ENCODE data around the gene BAZ2A.
A peak's percentile ranks its signal among the peaks of the same experiment; 100 is the strongest.

BAZ2A gene

DNA sequence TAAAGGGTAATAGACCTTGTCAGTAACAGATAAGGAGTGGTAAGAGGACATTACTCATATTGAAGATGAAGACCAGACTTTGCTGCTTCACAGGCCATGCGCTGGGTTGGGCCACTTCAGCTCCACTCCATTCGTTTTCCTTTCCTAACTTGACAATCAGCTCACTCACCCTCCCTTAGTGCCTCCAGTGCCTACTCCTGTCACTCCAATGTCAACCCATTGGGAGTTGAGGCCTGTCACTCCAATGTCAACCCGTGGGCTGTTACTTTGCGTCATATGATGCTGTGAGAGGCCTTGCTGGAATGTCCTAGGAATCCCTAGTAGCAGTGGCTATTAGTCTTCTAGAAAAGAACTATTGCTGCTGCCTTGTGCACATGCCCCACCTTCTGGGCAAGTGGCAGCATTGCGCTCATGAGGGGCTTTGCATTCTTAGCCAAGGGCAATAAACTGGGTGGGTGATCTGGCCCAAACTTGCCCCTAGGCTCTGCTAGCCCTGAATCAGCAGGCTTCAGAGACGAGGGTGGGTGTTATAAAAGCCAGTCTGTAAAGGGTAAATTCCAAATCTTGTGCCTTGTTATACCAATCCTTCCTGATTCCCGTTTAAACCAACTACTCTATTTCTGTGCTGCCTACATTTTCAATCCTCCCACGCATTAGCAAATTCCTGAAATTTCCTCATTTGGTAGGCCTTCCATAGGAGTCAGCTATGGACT lies 36.1 kb downstream of the BAZ2A start:
- no peak overlapping the region for H3K9ac ChIP-seq (ENCODE audit: insufficient read length, low read depth)
- H3K9me3 ChIP-seq (ENCODE audit: insufficient read depth, low read length): no peaks in the 10 kb centered on the region
- peaks cover 60% of the 10 kb centered on the region for H3K36me3 ChIP-seq (ENCODE audit: insufficient read depth, insufficient read length, low read length)
- peak; percentile 71 for DNase-seq (ENCODE audit: low read depth, low spot score)
- H3K4me3 ChIP-seq (ENCODE audit: insufficient read length, low read depth): no peak overlapping the region
- H3K4me1 ChIP-seq (ENCODE audit: insufficient read depth, insufficient read length): peaks cover 8% of the 10 kb centered on the region
- TF ChIP-seq YY1 (IDR thresholded peaks at IDR 0.05; ENCODE audit: insufficient read depth, insufficient read length) (no peak), SUZ12 (IDR thresholded peaks at IDR 0.05; ENCODE audit: extremely low read depth, insufficient read depth, insufficient read length) (no peak), ZNF274 (IDR thresholded peaks at IDR 0.05; ENCODE audit: low read depth, low read length) (no peak)
- no peaks in the 10 kb centered on the region for H3K27me3 ChIP-seq (ENCODE audit: insufficient read depth, insufficient read length)

DNA sequence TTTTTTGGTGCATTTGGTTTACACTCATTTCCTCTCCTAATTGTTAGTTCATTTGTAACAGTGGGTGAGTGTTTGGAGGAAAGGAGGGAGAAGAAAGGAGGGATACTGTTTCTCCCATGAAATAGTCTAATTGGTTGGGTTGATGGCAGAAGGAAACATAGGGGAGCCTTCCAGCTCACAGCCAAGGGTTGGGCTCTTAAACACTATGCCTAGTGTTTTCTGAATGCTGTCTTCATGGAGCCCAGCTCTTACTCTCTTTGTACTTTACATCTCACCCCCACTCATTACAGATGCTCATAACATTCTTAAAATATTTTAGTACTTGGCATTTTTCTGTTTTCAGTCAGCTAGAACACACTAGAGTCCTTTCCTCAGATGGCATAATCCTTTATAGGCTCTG lies 38.2 kb downstream of the BAZ2A start:
- no peak overlapping the region for H3K4me3 ChIP-seq (ENCODE audit: insufficient read length, low read depth)
- no peaks in the 10 kb centered on the region for H3K27me3 ChIP-seq (ENCODE audit: insufficient read depth, insufficient read length)
- no peak for TF ChIP-seq SUZ12 (IDR thresholded peaks at IDR 0.05; ENCODE audit: extremely low read depth, insufficient read depth, insufficient read length)
- no peak for TF ChIP-seq ZNF274 (IDR thresholded peaks at IDR 0.05; ENCODE audit: low read depth, low read length)
- no peak for TF ChIP-seq YY1 (IDR thresholded peaks at IDR 0.05; ENCODE audit: insufficient read depth, insufficient read length)
- no peak overlapping the region for H3K9ac ChIP-seq (ENCODE audit: insufficient read length, low read depth)
- H3K36me3 ChIP-seq (ENCODE audit: insufficient read depth, insufficient read length, low read length): peaks cover 60% of the 10 kb centered on the region
- no peak for DNase-seq (ENCODE audit: low read depth, low spot score)
- H3K9me3 ChIP-seq (ENCODE audit: insufficient read depth, low read length): no peaks in the 10 kb centered on the region
- H3K4me1 ChIP-seq (ENCODE audit: insufficient read depth, insufficient read length): peaks cover 13% of the 10 kb centered on the region

DNA sequence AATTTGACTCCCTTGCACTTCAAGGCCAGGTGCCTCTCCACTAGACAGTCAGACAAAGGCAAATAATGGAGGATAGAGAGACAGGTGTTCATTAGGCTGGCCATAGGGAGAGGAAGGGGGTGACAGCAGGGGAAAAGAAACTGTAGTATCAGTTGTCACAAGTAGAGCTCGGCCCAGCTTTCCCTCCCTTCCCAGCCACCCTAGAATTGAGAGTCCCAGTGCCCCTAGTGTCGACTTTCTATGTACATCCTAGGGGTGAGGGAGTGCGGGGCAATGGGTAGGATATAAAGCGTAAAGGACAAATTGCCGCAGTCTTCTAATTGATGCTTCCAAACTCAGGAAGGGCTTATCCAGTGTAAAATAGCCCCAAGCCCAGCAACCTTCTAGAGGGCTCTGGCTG lies 39.0 kb downstream of the BAZ2A start:
- H3K9me3 ChIP-seq (ENCODE audit: insufficient read depth, low read length): no peaks in the 10 kb centered on the region
- no peak overlapping the region for H3K9ac ChIP-seq (ENCODE audit: insufficient read length, low read depth)
- no peaks in the 10 kb centered on the region for H3K27me3 ChIP-seq (ENCODE audit: insufficient read depth, insufficient read length)
- TF ChIP-seq YY1 (IDR thresholded peaks at IDR 0.05; ENCODE audit: insufficient read depth, insufficient read length) (no peak), SUZ12 (IDR thresholded peaks at IDR 0.05; ENCODE audit: extremely low read depth, insufficient read depth, insufficient read length) (no peak), ZNF274 (IDR thresholded peaks at IDR 0.05; ENCODE audit: low read depth, low read length) (no peak)
- H3K4me3 ChIP-seq (ENCODE audit: insufficient read length, low read depth): no peak overlapping the region
- peaks cover 13% of the 10 kb centered on the region for H3K4me1 ChIP-seq (ENCODE audit: insufficient read depth, insufficient read length)
- H3K36me3 ChIP-seq (ENCODE audit: insufficient read depth, insufficient read length, low read length): peaks cover 55% of the 10 kb centered on the region
- no peak for DNase-seq (ENCODE audit: low read depth, low spot score)

DNA sequence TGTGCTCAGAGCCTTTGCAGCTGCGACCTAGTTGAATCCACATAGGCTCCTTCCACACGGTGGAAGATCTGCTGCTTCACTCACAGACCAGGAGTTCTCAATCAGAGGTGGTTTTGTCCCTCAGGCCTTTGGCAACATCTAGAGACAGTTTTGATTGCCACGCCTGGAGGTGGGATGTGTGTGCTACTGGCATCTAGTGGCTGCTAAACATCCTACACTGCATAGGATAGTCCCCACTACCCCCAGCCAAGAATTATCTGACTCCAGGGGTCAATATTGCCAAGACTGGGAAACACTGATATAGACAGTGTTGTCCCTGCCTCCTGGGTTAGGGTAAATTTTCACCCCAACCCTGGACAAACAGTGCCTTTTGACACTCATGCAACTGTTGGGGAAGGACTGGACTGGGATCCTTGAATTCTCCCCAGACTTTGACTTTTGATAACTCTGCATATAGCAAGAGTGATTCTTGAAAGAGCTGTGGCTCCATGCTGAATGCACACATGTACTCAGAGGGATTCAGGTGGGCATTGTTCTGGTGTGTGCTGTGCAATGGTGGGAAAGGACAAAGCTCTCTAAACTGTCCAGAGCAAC lies 39.8 kb downstream of the BAZ2A start:
- Histone ChIP-seq H3K9me3 (ENCODE audit: insufficient read depth, low read length) (no peaks in the 10 kb centered on the region), H3K4me1 (ENCODE audit: insufficient read depth, insufficient read length) (peaks cover 11% of the 10 kb centered on the region), H3K36me3 (ENCODE audit: insufficient read depth, insufficient read length, low read length) (peaks cover 54% of the 10 kb centered on the region), H3K27me3 (ENCODE audit: insufficient read depth, insufficient read length) (no peaks in the 10 kb centered on the region), H3K4me3 (ENCODE audit: insufficient read length, low read depth) (no peak overlapping the region), H3K9ac (ENCODE audit: insufficient read length, low read depth) (no peak overlapping the region)
- no peak for TF ChIP-seq SUZ12 (IDR thresholded peaks at IDR 0.05; ENCODE audit: extremely low read depth, insufficient read depth, insufficient read length)
- no peak for TF ChIP-seq YY1 (IDR thresholded peaks at IDR 0.05; ENCODE audit: insufficient read depth, insufficient read length)
- TF ChIP-seq ZNF274 (IDR thresholded peaks at IDR 0.05; ENCODE audit: low read depth, low read length): no peak
- no peak for DNase-seq (ENCODE audit: low read depth, low spot score)

DNA sequence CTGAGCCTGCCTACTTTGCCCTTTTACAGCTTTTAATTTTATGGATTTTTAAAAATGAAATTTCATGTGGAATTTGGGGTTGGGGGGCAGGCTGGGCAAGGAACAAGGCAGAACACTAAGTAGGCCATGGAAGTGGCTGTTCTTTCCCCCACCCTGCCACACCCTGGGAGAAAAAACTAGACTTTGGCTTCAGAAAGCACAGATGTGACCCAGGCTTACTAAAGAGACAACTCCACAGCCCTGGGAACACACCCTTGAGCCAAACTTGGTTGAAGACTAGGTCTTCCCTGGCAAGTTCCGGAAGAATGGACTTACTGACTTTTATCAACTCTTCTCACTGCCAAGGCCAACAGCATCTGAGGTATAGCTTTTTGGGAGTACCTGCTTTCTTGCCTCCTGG lies 40.3 kb downstream of the BAZ2A start:
- H3K36me3 ChIP-seq (ENCODE audit: insufficient read depth, insufficient read length, low read length): peaks cover 49% of the 10 kb centered on the region

DNA sequence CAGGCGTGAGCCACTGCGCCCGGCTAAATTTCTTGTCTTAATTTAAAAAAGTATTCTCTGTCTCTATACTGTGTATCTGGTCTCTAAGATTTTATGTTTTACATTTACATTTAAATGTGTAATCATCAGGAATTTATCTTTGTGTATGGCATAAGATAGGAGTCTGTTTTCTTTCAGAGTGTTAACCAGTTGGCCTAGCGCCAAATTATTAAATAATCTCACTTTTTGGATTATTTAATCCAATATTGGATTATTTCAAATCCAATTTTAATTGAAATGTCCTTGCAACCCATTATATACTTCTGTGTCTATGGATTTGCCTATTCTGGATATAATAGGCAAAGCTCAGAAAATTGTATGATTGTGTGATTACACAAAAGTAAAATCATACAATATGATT lies 45.0 kb downstream of the BAZ2A start:
- no peak for TF ChIP-seq ZNF274 (IDR thresholded peaks at IDR 0.05; ENCODE audit: low read depth, low read length)
- TF ChIP-seq SUZ12 (IDR thresholded peaks at IDR 0.05; ENCODE audit: extremely low read depth, insufficient read depth, insufficient read length): no peak
- Histone ChIP-seq H3K9ac (ENCODE audit: insufficient read length, low read depth) (no peak overlapping the region), H3K9me3 (ENCODE audit: insufficient read depth, low read length) (no peaks in the 10 kb centered on the region), H3K36me3 (ENCODE audit: insufficient read depth, insufficient read length, low read length) (peaks cover 60% of the 10 kb centered on the region), H3K27me3 (ENCODE audit: insufficient read depth, insufficient read length) (no peaks in the 10 kb centered on the region), H3K4me1 (ENCODE audit: insufficient read depth, insufficient read length) (peaks cover 5% of the 10 kb centered on the region), H3K4me3 (ENCODE audit: insufficient read length, low read depth) (no peak overlapping the region)
- DNase-seq (ENCODE audit: low read depth, low spot score): no peak

More for the DNA sequence above, 40.3 kb downstream of the BAZ2A start:
- DNase-seq (ENCODE audit: low read depth, low spot score): no peak
- peaks cover 11% of the 10 kb centered on the region for H3K4me1 ChIP-seq (ENCODE audit: insufficient read depth, insufficient read length)
- TF ChIP-seq YY1 (IDR thresholded peaks at IDR 0.05; ENCODE audit: insufficient read depth, insufficient read length) (no peak), SUZ12 (IDR thresholded peaks at IDR 0.05; ENCODE audit: extremely low read depth, insufficient read depth, insufficient read length) (no peak), ZNF274 (IDR thresholded peaks at IDR 0.05; ENCODE audit: low read depth, low read length) (no peak)
- H3K27me3 ChIP-seq (ENCODE audit: insufficient read depth, insufficient read length): no peaks in the 10 kb centered on the region
- no peak overlapping the region for H3K4me3 ChIP-seq (ENCODE audit: insufficient read length, low read depth)
- no peak overlapping the region for H3K9ac ChIP-seq (ENCODE audit: insufficient read length, low read depth)
- no peaks in the 10 kb centered on the region for H3K9me3 ChIP-seq (ENCODE audit: insufficient read depth, low read length)

DNA sequence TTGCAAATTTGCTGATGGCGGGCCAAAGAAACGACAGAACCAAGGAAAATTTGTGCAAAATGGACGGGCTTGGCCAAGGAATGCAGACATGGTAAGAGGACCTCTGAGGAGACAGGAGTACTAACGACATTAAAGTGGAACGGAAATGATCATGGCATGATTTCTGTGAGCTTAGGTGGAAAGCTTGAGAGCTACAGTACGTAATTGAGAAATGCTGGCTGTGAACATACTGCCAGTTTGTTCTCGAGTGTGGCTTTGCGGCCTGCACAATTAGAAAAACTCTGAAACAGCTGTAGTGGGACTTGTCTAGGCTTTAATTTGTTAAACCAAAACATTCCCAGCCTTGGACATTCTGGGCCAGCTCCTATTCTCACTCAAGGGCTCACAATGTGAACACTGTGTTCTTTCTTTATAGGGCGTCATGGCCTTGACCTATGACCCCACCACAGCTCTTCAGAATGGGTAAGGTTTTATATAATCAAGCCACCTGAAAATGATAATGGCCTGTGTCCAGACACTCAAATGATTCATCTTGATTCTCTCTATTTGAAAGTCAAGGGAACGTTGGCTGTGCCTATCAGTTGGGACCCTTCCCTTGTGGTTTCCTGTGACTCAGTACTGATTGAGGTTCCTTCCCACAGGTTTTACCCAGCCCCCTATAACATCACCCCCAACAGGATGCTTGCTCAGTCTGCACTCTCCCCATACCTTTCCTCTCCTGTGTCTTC lies 48.5 kb downstream of the BAZ2A start:
- H3K4me1 ChIP-seq (ENCODE audit: insufficient read depth, insufficient read length): no peaks in the 10 kb centered on the region
- H3K27me3 ChIP-seq (ENCODE audit: insufficient read depth, insufficient read length): no peaks in the 10 kb centered on the region
- H3K36me3 ChIP-seq (ENCODE audit: insufficient read depth, insufficient read length, low read length): peaks cover 29% of the 10 kb centered on the region
- no peaks in the 10 kb centered on the region for H3K9me3 ChIP-seq (ENCODE audit: insufficient read depth, low read length)
- no peak for TF ChIP-seq SUZ12 (IDR thresholded peaks at IDR 0.05; ENCODE audit: extremely low read depth, insufficient read depth, insufficient read length)
- TF ChIP-seq YY1 (IDR thresholded peaks at IDR 0.05; ENCODE audit: insufficient read depth, insufficient read length): no peak
- no peak for TF ChIP-seq ZNF274 (IDR thresholded peaks at IDR 0.05; ENCODE audit: low read depth, low read length)
- H3K4me3 ChIP-seq (ENCODE audit: insufficient read length, low read depth): no peak overlapping the region
- H3K9ac ChIP-seq (ENCODE audit: insufficient read length, low read depth): no peak overlapping the region
- DNase-seq (ENCODE audit: low read depth, low spot score): no peak
